Measurements from ENCODE around the gene PTPRN2. TPM values are rescaled to one million over a fixed set of nuclear protein-coding genes. Genes with fewer than 3 reads are reported as not detected.

The PTPRN2 gene
- total RNA-seq, 1 experiment from 2014 or later, result 2.1 TPM

- no TSS peak for BruUV-seq (replicated peaks)
- H3K4me2 ChIP-seq (ENCODE audit: low read length), result no peak overlapping the region
- H3K9me2 ChIP-seq (ENCODE audit: insufficient read depth), result no peaks in the 10 kb centered on the region
- H3K27me3 ChIP-seq (ENCODE audit: insufficient read depth, low read length), result no peaks in the 10 kb centered on the region
- no peaks in the 10 kb centered on the region for H3K79me2 ChIP-seq (ENCODE audit: insufficient read depth, low read length)
- no peaks in the 10 kb centered on the region for H4K20me1 ChIP-seq (ENCODE audit: insufficient read depth)
- H3K9me3 ChIP-seq (ENCODE audit: control insufficient read depth in 1 of 2, insufficient read depth in 1 of 2, low read depth in 1 of 2, low read length in 2 of 2), result no peaks in the 10 kb centered on the region
- peaks cover 0 to 2% of the 10 kb centered on the region in 2 experiments; a peak in 1 of 4 replicates for H3K4me1 ChIP-seq (ENCODE audit: control insufficient read depth in 1 of 2, insufficient read depth in 2 of 2, low read length in 2 of 2)
- no peaks in the 10 kb centered on the region for H3K36me3 ChIP-seq (ENCODE audit: control insufficient read depth in 1 of 2, insufficient read depth in 2 of 2, low read length in 2 of 2)
- POLR2A ChIA-PET, result no interaction called here
- intact Hi-C loops (cut with micrococcal nuclease), result no loop called here
- no peak for TF ChIP-seq SIN3A (IDR thresholded peaks at IDR 0.05; ENCODE audit: low read depth)
- no peak for TF ChIP-seq FOSL1 (IDR thresholded peaks at IDR 0.05; ENCODE audit: low read depth)
- TF ChIP-seq ZFX (IDR thresholded peaks at IDR 0.05), result no peak
- no peak for TF ChIP-seq ZBTB33 (IDR thresholded peaks at IDR 0.05; ENCODE audit: extremely low read depth, insufficient replicate concordance, low read length)
- no peak for TF ChIP-seq CTCF (IDR thresholded peaks at IDR 0.05 in 2 of 3, conservative IDR thresholded peaks at IDR 0.05 in 1 of 3; ENCODE audit: borderline replicate concordance in 1 of 3, insufficient read depth in 1 of 3, low read depth in 2 of 3, low read length in 2 of 3)
- TF ChIP-seq JUND (IDR thresholded peaks at IDR 0.05), result no peak
- TF ChIP-seq POLR2A (IDR thresholded peaks at IDR 0.05; ENCODE audit: borderline replicate concordance, extremely low read depth, insufficient read depth, insufficient read length), result no peak
- no peak for TF ChIP-seq REST (IDR thresholded peaks at IDR 0.05; ENCODE audit: low read depth)
- no peak for TF ChIP-seq POLR2AphosphoS5 (IDR thresholded peaks at IDR 0.05; ENCODE audit: low read depth, low read length)
- TF ChIP-seq CEBPB (IDR thresholded peaks at IDR 0.05; ENCODE audit: low read depth), result no peak
- no peak for ATAC-seq
- H3K4me3 ChIP-seq (replicated peaks in 1 of 2; ENCODE audit: low read depth in 1 of 2, low read length in 2 of 2), result no peak overlapping the region
- H3K9ac ChIP-seq (ENCODE audit: low read length), result no peak overlapping the region
- RAD21 ChIA-PET (ENCODE audit: low non-redundant PET in 1 of 2, low total read pairs in 2 of 2, uncharacterized antibody in 2 of 2, unreplicated experiment in 2 of 2), result no interaction called here
- no peak overlapping the region for H2AFZ ChIP-seq (ENCODE audit: low read depth, low read length, poor library complexity, severe bottlenecking)
- no peak overlapping the region for H3K27ac ChIP-seq (ENCODE audit: low read depth, low read length)
- CTCF ChIA-PET, result no interaction called here
- DNase-seq (ENCODE audit: low read depth, low spot score), result no peak
Measured at GRCh38 chr7:157869793-157870192, 717.8 kb downstream of the PTPRN2 start.
